Measurements from ENCODE around the gene ADAM10. TPM values are rescaled to one million over a fixed set of nuclear protein-coding genes. Genes with fewer than 3 reads are reported as not detected.

ADAM10 gene
- total RNA-seq, 4 donors from 2014 or later, result 42.9 to 83.3 (median 62.7) TPM

- Histone ChIP-seq H3K27ac (no peak overlapping the region), H3K9me3 (no peaks in the 10 kb centered on the region), H3K4me3 (no peak overlapping the region), H3K4me1 (no peaks in the 10 kb centered on the region), H3K36me3 (no peaks in the 10 kb centered on the region), H3K27me3 (no peaks in the 10 kb centered on the region)
- TF ChIP-seq POLR2A (IDR thresholded peaks at IDR 0.05) (no peak), CTCF (IDR thresholded peaks at IDR 0.05) (no peak)
- no peak for DNase-seq
Measured at GRCh38 chr15:58696738-58697137, 52.8 kb downstream of the ADAM10 start.

- Histone ChIP-seq H3K4me1 (no peaks in the 10 kb centered on the region), H3K4me3 (no peak overlapping the region), H3K27me3 (no peaks in the 10 kb centered on the region), H3K27ac (no peak overlapping the region), H3K36me3 (no peaks in the 10 kb centered on the region), H3K9me3 (no peaks in the 10 kb centered on the region)
- DNase-seq, result no peak
- TF ChIP-seq CTCF (IDR thresholded peaks at IDR 0.05) (no peak), POLR2A (IDR thresholded peaks at IDR 0.05) (no peak)
Measured at GRCh38 chr15:58694641-58695398, 54.7 kb downstream of the ADAM10 start.

GRCh38 chr15:58690703-58691102, 58.8 kb downstream of the ADAM10 start:
- DNase-seq, result peak in 1 of 3 donors; percentile 46
- no peaks in the 10 kb centered on the region for H3K27me3 ChIP-seq
- no peaks in the 10 kb centered on the region for H3K9me3 ChIP-seq
- no peaks in the 10 kb centered on the region for H3K4me1 ChIP-seq
- TF ChIP-seq CTCF (IDR thresholded peaks at IDR 0.05), result no peak
- no peak for TF ChIP-seq POLR2A (IDR thresholded peaks at IDR 0.05)
- H3K4me3 ChIP-seq, result no peak overlapping the region
- no peaks in the 10 kb centered on the region for H3K36me3 ChIP-seq
- H3K27ac ChIP-seq, result no peak overlapping the region

GRCh38 chr15:58689646-58690045, 59.9 kb downstream of the ADAM10 start:
- no peaks in the 10 kb centered on the region for H3K4me1 ChIP-seq
- H3K27ac ChIP-seq, result no peak overlapping the region
- no peak overlapping the region for H3K4me3 ChIP-seq
- H3K27me3 ChIP-seq, result no peaks in the 10 kb centered on the region
- TF ChIP-seq POLR2A (IDR thresholded peaks at IDR 0.05), result no peak
- TF ChIP-seq CTCF (IDR thresholded peaks at IDR 0.05), result no peak
- DNase-seq, result no peak
- no peaks in the 10 kb centered on the region for H3K36me3 ChIP-seq
- H3K9me3 ChIP-seq, result no peaks in the 10 kb centered on the region

- H3K9me3 ChIP-seq, result no peaks in the 10 kb centered on the region
- no peaks in the 10 kb centered on the region for H3K4me1 ChIP-seq
- no peaks in the 10 kb centered on the region for H3K36me3 ChIP-seq
- DNase-seq, result no peak
- no peaks in the 10 kb centered on the region for H3K27me3 ChIP-seq
- H3K4me3 ChIP-seq, result no peak overlapping the region
- TF ChIP-seq CTCF (IDR thresholded peaks at IDR 0.05) (no peak), POLR2A (IDR thresholded peaks at IDR 0.05) (no peak)
- H3K27ac ChIP-seq, result no peak overlapping the region
Measured at GRCh38 chr15:58686286-58686685, 63.2 kb downstream of the ADAM10 start.

Data from Peyer's patch (tissue), 4 donors.